HEK293T (cell line): ENCODE measurements around the gene CHD2.

Experiments used
- BHLHE40 ChIP-seq: fragments of 450-650 bp; IDR thresholded peaks from 2 replicates; pipeline ENCODE4 v1.6.1; 2016; ENCODE audit warnings: mild to moderate bottlenecking, moderate library complexity, borderline replicate concordance
- SP1 ChIP-seq: fragments of 450-650 bp; IDR thresholded peaks from 2 replicates; pipeline ENCODE4 v1.6.1; 2017

DNA sequence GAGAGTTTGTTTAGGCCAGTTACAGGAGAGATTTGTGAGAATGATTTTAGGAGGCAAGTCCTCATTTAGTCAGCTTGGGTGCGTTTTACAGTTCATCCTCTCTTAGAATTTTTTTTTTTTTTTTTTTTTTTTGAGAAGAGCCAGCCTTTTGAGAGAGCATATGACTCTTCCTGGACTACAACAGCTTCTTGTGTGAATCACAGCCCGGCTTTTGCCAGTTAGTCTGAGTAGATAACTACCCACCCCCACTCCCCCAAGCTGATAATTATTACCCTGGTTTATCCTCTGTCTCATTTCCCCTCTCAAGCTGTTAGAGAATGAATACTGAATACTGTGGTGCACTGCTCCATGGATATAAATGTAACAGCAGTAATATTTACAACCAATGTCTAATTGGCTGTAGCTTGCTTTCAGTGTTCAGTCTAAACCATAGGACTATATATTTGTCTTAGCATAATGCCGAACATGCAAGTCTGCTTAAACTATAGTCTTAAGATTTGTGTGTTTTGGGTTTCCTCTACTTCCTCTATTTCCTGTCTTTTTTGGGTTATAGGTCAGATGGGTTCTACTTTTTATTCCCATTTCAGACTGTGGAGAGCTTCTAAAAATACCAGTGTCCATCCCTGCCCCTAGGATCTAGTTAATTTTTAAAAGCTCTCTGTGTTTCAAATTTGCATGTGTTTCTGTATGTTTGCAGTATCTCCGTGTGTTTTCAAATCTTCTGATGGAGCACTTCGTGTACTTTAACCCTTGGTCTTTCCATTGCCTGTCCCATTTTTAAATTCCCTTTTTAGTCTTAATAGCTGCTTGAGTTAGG lies 8.0 kb downstream of the CHD2 start:
- TF ChIP-seq BHLHE40 (no peak), SP1 (no peak)
